H1 (cell line): ENCODE measurements around the gene PSD.

ENCODE experiments used
- EP300 ChIP-seq, 2 experiments: IDR thresholded peaks; 1 replicate in 1 of 2; 2 replicates in 1 of 2; pipeline ENCODE4 v1.6.1; 2011 to 2012; ENCODE audit warnings: low read depth in 2 of 2, low read length in 2 of 2, mild to moderate bottlenecking in 2 of 2, borderline replicate concordance in 1 of 2, inconsistent platforms in 1 of 2, moderate library complexity in 1 of 2
- JUN ChIP-seq: IDR thresholded peaks from 2 replicates; pipeline ENCODE4 v1.6.1; 2011; ENCODE audit warnings: low read depth, mild to moderate bottlenecking, improper control_type of control experiment, low read length
- SIN3A ChIP-seq, 2 experiments: IDR thresholded peaks in 1 of 2; conservative IDR thresholded peaks in 1 of 2; 2 replicates each; pipeline ENCODE4 v1.6.1; 2011 to 2012; ENCODE audit warnings: low read length in 2 of 2, improper control_type of control experiment in 1 of 2, low read depth in 1 of 2, mild to moderate bottlenecking in 1 of 2

DNA sequence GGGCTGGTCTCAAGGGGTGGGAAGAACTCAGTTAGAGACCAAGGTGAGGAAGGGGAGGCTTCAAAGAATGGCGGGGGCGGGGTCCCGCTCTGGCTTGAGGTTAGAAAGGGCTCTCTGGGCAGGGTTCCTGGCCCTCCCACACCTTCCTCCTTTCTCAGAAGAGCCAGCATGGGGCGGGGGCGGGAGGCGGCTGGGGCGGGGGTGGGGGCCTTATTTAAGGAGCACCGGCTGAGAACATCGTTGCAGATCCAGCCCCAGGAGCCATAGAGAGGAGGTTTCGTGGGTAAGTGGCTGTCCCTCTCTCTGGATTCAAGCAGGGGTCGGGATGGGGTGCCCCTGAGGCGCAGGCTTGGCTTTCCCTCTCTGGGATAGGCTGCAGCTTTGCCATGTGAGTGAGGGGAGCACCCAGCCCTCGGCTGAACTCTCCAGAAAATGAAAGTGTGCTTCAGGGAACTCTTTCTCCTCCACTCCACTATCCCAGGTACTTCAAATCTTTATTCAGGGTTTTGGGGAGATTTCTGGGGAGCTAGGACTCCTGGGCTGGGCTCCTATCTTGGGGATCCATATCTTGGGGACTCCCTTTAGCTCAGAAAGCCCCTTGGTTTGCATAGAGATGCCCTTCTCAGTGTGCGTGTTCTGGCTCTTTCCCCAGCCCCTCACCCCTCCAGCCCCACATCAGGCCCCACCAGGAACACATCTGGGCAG, 17.1 kb upstream of the PSD start:
- TF ChIP-seq JUN: no peak
- TF ChIP-seq EP300 (IDR thresholded peaks at IDR 0.05; ENCODE audit: borderline replicate concordance in 1 of 2, low read depth in 2 of 2, low read length in 2 of 2): no peak
- no peak for TF ChIP-seq SIN3A (conservative IDR thresholded peaks at IDR 0.05 in 1 of 2, IDR thresholded peaks at IDR 0.05 in 1 of 2; ENCODE audit: low read depth in 1 of 2, low read length in 2 of 2)
